ENCODE results near the gene ZNF148.

ZNF148 gene

DNA sequence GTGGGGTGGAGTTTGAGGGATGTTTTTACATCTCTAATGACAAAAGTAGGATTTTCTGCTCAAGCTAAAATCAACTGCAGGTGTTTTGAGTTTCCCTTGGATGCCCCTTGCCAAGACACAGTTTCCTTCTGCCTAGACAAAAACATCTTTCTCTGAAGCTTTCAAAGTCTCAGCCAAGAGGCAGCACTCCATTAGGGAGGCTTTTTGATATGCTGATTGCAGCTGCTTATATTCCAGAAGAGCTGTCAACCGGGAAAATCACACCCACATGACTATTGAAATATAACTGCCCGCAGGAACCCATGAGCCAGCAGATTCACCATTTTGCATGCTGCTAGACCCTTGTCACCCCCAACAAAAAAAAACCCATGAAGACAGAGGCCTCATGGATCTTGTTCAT is 27.5 kb upstream of the ZNF148 start (continued):
- TF ChIP-seq, protein P1, sequence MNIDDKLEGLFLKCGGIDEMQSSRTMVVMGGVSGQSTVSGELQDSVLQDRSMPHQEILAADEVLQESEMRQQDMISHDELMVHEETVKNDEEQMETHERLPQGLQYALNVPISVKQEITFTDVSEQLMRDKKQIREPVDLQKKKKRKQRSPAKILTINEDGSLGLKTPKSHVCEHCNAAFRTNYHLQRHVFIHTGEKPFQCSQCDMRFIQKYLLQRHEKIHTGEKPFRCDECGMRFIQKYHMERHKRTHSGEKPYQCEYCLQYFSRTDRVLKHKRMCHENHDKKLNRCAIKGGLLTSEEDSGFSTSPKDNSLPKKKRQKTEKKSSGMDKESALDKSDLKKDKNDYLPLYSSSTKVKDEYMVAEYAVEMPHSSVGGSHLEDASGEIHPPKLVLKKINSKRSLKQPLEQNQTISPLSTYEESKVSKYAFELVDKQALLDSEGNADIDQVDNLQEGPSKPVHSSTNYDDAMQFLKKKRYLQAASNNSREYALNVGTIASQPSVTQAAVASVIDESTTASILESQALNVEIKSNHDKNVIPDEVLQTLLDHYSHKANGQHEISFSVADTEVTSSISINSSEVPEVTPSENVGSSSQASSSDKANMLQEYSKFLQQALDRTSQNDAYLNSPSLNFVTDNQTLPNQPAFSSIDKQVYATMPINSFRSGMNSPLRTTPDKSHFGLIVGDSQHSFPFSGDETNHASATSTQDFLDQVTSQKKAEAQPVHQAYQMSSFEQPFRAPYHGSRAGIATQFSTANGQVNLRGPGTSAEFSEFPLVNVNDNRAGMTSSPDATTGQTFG (tag by site-specific recombination; IDR thresholded peaks at IDR 0.05; ENCODE audit: borderline replicate concordance): no peak
- no peak for TF ChIP-seq ZNF114 (tag by site-specific recombination; IDR thresholded peaks at IDR 0.05)
- TF ChIP-seq ZNF341 (tag by site-specific recombination; IDR thresholded peaks at IDR 0.05; ENCODE audit: low read depth): no peak

DNA sequence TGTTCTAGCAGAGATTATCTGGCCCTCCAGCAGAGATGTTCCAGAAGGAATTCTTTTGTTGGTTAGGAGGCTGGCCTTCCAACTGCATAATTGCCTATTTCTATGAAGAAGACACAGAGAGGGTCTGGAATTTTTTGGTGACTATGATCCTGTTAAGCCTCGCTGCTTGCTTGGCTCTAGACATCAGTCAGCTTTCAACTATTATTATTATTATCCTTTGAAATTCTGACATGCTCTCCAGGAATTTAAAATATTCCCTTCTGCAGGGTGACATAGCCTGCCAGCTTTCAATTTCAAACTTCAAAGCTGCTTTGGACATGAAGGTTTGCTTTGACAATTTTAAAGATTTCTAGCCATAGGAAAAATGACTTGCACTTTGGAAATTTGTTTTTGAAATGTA is 26.3 kb upstream of the ZNF148 start:
- CTCF ChIA-PET: no interaction called here
- no peak for TF ChIP-seq TCF7L2 (IDR thresholded peaks at IDR 0.05; ENCODE audit: borderline replicate concordance, low read depth, low read length)
- POLR2A ChIA-PET: no interaction called here
- no peak overlapping the region for H3K4me3 ChIP-seq (ENCODE audit: low read depth, low read length)
- no peaks in the 10 kb centered on the region for H3K4me1 ChIP-seq (ENCODE audit: control insufficient read depth, insufficient read depth, low read length)
- no peaks in the 10 kb centered on the region for H3K36me3 ChIP-seq (ENCODE audit: control insufficient read depth in 2 of 2, insufficient read depth in 1 of 2, low read length in 2 of 2)
- H3K27ac ChIP-seq (ENCODE audit: extremely low read depth, low read depth, low read length): no peak overlapping the region
- H3K9me3 ChIP-seq (ENCODE audit: control insufficient read depth, insufficient read depth, low read depth, low read length): no peaks in the 10 kb centered on the region

DNA sequence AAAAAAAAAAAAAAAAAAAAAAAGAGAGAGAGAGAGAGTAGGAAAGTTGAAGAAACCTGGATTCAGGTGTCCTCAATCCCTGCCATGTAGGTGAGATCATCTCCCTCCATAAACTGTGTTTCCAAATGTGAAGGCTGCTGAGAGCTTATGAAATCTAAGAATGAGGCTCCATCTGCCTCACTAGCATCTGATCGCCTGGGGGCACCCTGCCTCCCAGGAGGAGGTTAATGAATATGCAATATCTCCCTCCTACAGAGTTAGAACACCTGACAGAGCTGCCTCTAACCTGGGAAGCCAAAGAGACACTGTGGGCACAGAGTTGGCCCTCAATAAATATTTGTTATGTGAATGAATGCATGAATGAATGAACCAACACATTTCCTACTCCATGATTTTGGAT is 23.8 kb upstream of the ZNF148 start:
- no peaks in the 10 kb centered on the region for H3K9me3 ChIP-seq (ENCODE audit: control insufficient read depth, insufficient read depth, low read depth, low read length)
- ChIA-PET POLR2A (no interaction called here), CTCF (interaction anchor here (0.6 kb wide), 1 partner anchor 144 kb away, joined by 3 read pairs; no protein-coding TSS in a partner anchor)
- no peak overlapping the region for H3K27ac ChIP-seq (ENCODE audit: extremely low read depth, low read depth, low read length)
- no peaks in the 10 kb centered on the region for H3K4me1 ChIP-seq (ENCODE audit: control insufficient read depth, insufficient read depth, low read length)
- H3K36me3 ChIP-seq (ENCODE audit: control insufficient read depth in 2 of 2, insufficient read depth in 1 of 2, low read length in 2 of 2): no peaks in the 10 kb centered on the region
- TF ChIP-seq ZNF2 (tag by site-specific recombination; IDR thresholded peaks at IDR 0.05) (no peak), ZNF138 (tag by site-specific recombination; IDR thresholded peaks at IDR 0.05; ENCODE audit: borderline replicate concordance) (no peak), GLIS1 (tag by site-specific recombination; IDR thresholded peaks at IDR 0.05) (peak; percentile 72)
- H3K4me3 ChIP-seq (ENCODE audit: low read depth, low read length): no peak overlapping the region

DNA sequence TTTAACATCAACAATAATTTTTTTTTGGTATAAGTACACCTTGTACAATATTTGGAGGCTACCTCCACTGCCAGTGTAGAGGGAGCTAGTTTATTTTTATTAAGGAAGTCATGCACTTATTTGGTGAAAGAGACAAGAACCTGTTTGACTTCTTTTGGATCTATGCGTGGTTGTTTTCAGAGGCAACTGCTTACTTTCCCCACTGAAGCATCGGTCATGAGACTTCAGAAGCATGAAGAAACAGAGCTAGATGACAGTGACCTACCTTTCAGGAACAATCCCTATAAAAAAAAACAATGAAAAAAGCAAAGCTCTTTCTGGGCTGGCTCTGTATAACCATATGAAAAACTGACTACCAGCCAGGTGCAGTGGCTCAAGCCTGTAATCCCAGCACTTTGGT is 20.0 kb upstream of the ZNF148 start:
- TF ChIP-seq ZFP37 (tag by site-specific recombination; IDR thresholded peaks at IDR 0.05) (no peak), GLIS1 (tag by site-specific recombination; IDR thresholded peaks at IDR 0.05) (no peak), ZNF146 (tag by site-specific recombination; IDR thresholded peaks at IDR 0.05) (no peak), ZNF24 (tag by site-specific recombination; IDR thresholded peaks at IDR 0.05) (no peak), ZNF391 (tag by site-specific recombination; IDR thresholded peaks at IDR 0.05; ENCODE audit: borderline replicate concordance, low read depth) (no peak), ZNF624 (tag by site-specific recombination; IDR thresholded peaks at IDR 0.05) (no peak), ZNF768 (tag by site-specific recombination; IDR thresholded peaks at IDR 0.05) (no peak), ZNF169 (tag by site-specific recombination; IDR thresholded peaks at IDR 0.05) (no peak), ZNF623 (tag by site-specific recombination; IDR thresholded peaks at IDR 0.05) (no peak), ZNF571 (tag by site-specific recombination; IDR thresholded peaks at IDR 0.05) (no peak), BCL11B (tag by site-specific recombination; IDR thresholded peaks at IDR 0.05; ENCODE audit: low read depth) (no peak), FEZF1 (tag by site-specific recombination; IDR thresholded peaks at IDR 0.05) (no peak), HOXC10 (CRISPR knock-in tag; IDR thresholded peaks at IDR 0.05) (no peak), ZNF114 (tag by site-specific recombination; IDR thresholded peaks at IDR 0.05) (no peak), KLF1 (tag by site-specific recombination; IDR thresholded peaks at IDR 0.05) (no peak), ZNF658 (tag by site-specific recombination; IDR thresholded peaks at IDR 0.05) (no peak), TRIM28 (IDR thresholded peaks at IDR 0.05; ENCODE audit: borderline replicate concordance, low read length) (no peak), SP2 (tag by site-specific recombination; IDR thresholded peaks at IDR 0.05) (no peak)
- TF ChIP-seq, protein P2, sequence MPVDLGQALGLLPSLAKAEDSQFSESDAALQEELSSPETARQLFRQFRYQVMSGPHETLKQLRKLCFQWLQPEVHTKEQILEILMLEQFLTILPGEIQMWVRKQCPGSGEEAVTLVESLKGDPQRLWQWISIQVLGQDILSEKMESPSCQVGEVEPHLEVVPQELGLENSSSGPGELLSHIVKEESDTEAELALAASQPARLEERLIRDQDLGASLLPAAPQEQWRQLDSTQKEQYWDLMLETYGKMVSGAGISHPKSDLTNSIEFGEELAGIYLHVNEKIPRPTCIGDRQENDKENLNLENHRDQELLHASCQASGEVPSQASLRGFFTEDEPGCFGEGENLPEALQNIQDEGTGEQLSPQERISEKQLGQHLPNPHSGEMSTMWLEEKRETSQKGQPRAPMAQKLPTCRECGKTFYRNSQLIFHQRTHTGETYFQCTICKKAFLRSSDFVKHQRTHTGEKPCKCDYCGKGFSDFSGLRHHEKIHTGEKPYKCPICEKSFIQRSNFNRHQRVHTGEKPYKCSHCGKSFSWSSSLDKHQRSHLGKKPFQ (tag by site-specific recombination; IDR thresholded peaks at IDR 0.05): no peak
- TF ChIP-seq, protein P3, sequence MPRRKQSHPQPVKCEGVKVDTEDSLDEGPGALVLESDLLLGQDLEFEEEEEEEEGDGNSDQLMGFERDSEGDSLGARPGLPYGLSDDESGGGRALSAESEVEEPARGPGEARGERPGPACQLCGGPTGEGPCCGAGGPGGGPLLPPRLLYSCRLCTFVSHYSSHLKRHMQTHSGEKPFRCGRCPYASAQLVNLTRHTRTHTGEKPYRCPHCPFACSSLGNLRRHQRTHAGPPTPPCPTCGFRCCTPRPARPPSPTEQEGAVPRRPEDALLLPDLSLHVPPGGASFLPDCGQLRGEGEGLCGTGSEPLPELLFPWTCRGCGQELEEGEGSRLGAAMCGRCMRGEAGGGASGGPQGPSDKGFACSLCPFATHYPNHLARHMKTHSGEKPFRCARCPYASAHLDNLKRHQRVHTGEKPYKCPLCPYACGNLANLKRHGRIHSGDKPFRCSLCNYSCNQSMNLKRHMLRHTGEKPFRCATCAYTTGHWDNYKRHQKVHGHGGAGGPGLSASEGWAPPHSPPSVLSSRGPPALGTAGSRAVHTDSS (tag by site-specific recombination; IDR thresholded peaks at IDR 0.05): no peak
- H3K4me1 ChIP-seq (ENCODE audit: control insufficient read depth, insufficient read depth, low read length): no peaks in the 10 kb centered on the region
- ChIA-PET CTCF (interaction anchor here (1.4 kb wide), 1 partner anchor 191 kb away, joined by 3 read pairs; no protein-coding TSS in a partner anchor), POLR2A (no interaction called here)
- no peaks in the 10 kb centered on the region for H3K9me3 ChIP-seq (ENCODE audit: control insufficient read depth, insufficient read depth, low read depth, low read length)
- no peak overlapping the region for H3K27ac ChIP-seq (ENCODE audit: extremely low read depth, low read depth, low read length)
- no peak overlapping the region for H3K4me3 ChIP-seq (ENCODE audit: low read depth, low read length)
- H3K36me3 ChIP-seq (ENCODE audit: control insufficient read depth in 2 of 2, insufficient read depth in 1 of 2, low read length in 2 of 2): no peaks in the 10 kb centered on the region

Data from HEK293 (cell line).